Chondrocyte (in vitro differentiated cells): ENCODE data around the gene SPDEF. TPM values are rescaled to one million over a fixed set of nuclear protein-coding genes. Genes with fewer than 3 reads are reported as not detected.

Experiments
- DNase-seq: peaks from one replicate; pipeline ENCODE4 v3.0.0; 2021; ENCODE audit warnings: mixed read lengths, low spot score
- H3K27ac Mint-ChIP-seq: one replicate; pipeline ENCODE4 v1.8.0; 2021; ENCODE audit warnings: mild to moderate bottlenecking, moderate library complexity, mixed read lengths; ENCODE audit not compliant: unreplicated experiment
- H3K27me3 Mint-ChIP-seq: 2 replicates; pipeline ENCODE4 v1.8.0; 2021; ENCODE audit warnings: low read depth, mixed read lengths
- H3K36me3 Mint-ChIP-seq: 2 replicates; pipeline ENCODE4 v1.8.0; 2021; ENCODE audit warnings: low read depth, mixed read lengths
- H3K4me1 Mint-ChIP-seq: 2 replicates; pipeline ENCODE4 v1.8.0; 2021; ENCODE audit warnings: low read depth, mild to moderate bottlenecking, mixed read lengths
- H3K4me3 Mint-ChIP-seq: one replicate; pipeline ENCODE4 v1.8.0; 2021; ENCODE audit warnings: mild to moderate bottlenecking, moderate library complexity, mixed read lengths; ENCODE audit not compliant: unreplicated experiment
- H3K9me3 Mint-ChIP-seq: 2 replicates; pipeline ENCODE4 v1.8.0; 2021; ENCODE audit warnings: low read depth, mixed read lengths
- total RNA-seq: library from RNA; stranded (reverse); gene quantifications from 3 replicates; pipeline ENCODE4 v1.2.1, GENCODE V29; 2021
- TF ChIP-seq, protein P1 (sequence below): fragments of 200-600 bp; sonication (generic); IDR thresholded peaks from 2 replicates; pipeline ENCODE4 v1.5.0; 2021; ENCODE audit warnings: antibody characterized with exemption, mild to moderate bottlenecking, moderate library complexity

The SPDEF gene
- total RNA-seq, 1 donor from 2014 or later = 0.10 TPM

GRCh38 chr6:34538581-34538980, 17.5 kb downstream of the SPDEF start:
- Mint-ChIP-seq H3K4me1 (peaks cover 6% of the 10 kb centered on the region), H3K9me3 (no peaks in the 10 kb centered on the region), H3K36me3 (no peaks in the 10 kb centered on the region), H3K27me3 (no peaks in the 10 kb centered on the region), H3K4me3 (no peak overlapping the region), H3K27ac (no peak overlapping the region)
- TF ChIP-seq, protein P1, sequence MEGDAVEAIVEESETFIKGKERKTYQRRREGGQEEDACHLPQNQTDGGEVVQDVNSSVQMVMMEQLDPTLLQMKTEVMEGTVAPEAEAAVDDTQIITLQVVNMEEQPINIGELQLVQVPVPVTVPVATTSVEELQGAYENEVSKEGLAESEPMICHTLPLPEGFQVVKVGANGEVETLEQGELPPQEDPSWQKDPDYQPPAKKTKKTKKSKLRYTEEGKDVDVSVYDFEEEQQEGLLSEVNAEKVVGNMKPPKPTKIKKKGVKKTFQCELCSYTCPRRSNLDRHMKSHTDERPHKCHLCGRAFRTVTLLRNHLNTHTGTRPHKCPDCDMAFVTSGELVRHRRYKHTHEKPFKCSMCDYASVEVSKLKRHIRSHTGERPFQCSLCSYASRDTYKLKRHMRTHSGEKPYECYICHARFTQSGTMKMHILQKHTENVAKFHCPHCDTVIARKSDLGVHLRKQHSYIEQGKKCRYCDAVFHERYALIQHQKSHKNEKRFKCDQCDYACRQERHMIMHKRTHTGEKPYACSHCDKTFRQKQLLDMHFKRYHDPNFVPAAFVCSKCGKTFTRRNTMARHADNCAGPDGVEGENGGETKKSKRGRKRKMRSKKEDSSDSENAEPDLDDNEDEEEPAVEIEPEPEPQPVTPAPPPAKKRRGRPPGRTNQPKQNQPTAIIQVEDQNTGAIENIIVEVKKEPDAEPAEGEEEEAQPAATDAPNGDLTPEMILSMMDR = no peak
- no peak for DNase-seq

DNA sequence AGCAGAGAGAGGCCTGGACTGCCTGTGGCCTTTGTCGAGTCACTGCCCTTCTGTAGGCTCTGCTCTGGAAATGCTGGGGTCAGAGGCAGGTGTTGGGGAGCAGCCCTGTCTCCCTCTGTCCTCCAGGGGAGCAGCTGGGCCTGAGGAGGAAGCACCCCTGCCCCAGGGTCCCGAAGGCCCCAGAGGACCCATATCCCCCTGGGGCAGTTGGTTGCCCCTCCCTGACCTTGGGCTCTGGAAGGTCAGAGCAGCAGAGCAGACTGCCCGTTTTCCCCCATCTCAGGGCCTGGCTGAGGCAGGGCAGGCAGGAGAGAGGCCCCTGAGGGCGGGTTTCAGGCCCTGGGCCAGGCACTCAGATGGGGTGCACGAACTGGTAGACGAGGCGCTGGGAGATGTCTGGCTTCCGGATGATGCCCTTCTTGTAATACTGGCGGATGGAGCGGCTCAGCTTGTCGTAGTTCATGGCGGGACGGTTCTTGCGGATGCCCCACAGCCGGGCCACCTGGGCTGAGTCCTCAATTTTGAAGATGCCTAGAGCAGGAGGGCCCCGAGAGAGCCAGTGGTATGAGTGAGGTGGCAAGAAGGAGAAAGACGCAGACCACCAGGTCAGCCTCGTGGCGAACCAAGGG, 18.1 kb downstream of the SPDEF start:
- Mint-ChIP-seq H3K36me3 (no peaks in the 10 kb centered on the region), H3K4me1 (peaks cover under 1% of the 10 kb centered on the region), H3K4me3 (no peak overlapping the region), H3K27ac (no peak overlapping the region), H3K9me3 (no peaks in the 10 kb centered on the region), H3K27me3 (no peaks in the 10 kb centered on the region)
- TF ChIP-seq, protein P1 = no peak
- no peak for DNase-seq

DNA sequence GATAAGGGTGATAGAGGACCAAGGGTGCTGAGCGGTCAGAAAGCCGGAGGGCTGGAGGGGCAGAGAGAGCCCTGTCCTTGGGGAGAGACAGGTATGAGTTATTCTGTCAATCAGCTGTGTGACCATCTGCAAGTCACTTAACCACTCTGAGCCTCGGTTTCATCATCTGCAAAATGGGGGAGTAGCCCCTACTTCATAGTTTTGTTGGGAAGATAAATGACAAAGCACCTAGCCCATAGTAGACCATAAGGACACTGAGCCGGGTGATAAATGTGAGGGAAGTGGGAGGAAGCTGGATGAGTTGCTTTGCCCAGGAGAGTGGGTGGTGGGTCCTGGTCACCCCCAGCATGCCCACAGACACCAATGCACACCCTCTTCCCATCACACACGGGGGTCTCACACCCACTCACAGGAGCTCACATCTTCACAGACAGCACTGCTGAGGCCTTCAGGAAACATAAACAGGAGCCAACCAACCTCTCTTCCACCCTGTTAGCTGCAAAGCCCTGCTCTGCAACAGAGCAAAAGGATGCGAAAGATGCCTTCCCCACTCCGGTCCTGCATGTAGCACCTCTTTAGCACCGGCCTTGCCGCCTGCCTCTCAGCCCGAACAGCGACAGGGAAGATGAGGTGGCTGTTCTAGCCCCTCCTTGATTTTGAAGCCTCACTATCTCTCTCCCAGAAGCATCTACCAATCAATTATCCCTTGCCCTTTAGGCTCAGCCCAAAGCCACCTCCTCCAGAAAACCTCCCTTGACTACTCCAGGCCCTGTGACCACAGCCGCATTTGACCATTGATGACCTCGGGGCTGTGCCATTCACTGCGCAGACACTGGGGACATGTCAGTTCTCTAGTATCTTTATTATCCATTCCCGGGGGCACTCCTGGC, 18.9 kb downstream of the SPDEF start:
- Mint-ChIP-seq H3K4me3 (no peak overlapping the region), H3K36me3 (no peaks in the 10 kb centered on the region), H3K27ac (no peak overlapping the region), H3K9me3 (no peaks in the 10 kb centered on the region), H3K4me1 (no peaks in the 10 kb centered on the region), H3K27me3 (no peaks in the 10 kb centered on the region)
- DNase-seq = no peak
- TF ChIP-seq, protein P1 = no peak

DNA sequence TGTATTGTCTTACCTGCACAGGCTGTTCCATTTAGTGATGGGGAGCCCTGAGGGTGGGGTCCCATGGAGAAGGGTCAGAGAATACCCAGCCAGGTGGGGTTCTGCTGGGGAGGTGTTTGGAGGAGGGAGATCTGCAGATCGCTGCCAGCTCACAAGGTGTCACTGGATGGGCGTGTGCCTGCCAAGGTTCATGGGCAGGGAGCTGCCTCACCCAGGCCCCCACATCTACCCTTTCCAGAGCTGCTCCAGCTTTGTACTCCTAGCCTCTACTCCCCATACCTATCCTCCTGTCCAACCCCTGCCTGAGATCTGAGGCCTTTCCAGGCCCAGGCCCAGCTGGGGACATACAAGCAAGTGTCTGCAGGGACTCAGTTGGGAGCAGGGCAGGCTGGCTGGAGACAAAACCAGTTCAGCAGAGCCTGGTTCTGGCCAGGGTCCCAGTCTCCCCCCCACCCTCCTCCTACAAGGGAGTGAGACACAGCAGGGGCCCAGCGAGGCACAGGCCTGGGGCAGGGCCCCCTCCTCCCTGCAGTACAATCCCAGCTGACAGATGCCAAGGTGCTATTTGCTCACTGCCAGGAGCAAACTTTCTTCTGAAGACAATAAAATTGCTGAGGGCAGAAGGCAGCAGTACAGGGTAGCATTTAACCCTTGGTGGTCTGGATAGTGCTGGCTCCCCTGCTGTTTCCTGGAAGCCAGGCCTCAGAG, 19.7 kb downstream of the SPDEF start:
- no peak for DNase-seq
- H3K4me3 Mint-ChIP-seq = no peak overlapping the region
- no peaks in the 10 kb centered on the region for H3K36me3 Mint-ChIP-seq
- no peaks in the 10 kb centered on the region for H3K4me1 Mint-ChIP-seq
- TF ChIP-seq, protein P1 = no peak
- no peaks in the 10 kb centered on the region for H3K9me3 Mint-ChIP-seq
- H3K27ac Mint-ChIP-seq = no peak overlapping the region
- H3K27me3 Mint-ChIP-seq = no peaks in the 10 kb centered on the region

GRCh38 chr6:34535646-34536045, 20.5 kb downstream of the SPDEF start:
- TF ChIP-seq, protein P1 = no peak
- Mint-ChIP-seq H3K4me3 (no peak overlapping the region), H3K9me3 (no peaks in the 10 kb centered on the region), H3K4me1 (no peaks in the 10 kb centered on the region), H3K27me3 (no peaks in the 10 kb centered on the region), H3K27ac (no peak overlapping the region), H3K36me3 (no peaks in the 10 kb centered on the region)
- DNase-seq = no peak
